ENCODE results near the gene SH2D6.

- TF ChIP-seq, protein P1, sequence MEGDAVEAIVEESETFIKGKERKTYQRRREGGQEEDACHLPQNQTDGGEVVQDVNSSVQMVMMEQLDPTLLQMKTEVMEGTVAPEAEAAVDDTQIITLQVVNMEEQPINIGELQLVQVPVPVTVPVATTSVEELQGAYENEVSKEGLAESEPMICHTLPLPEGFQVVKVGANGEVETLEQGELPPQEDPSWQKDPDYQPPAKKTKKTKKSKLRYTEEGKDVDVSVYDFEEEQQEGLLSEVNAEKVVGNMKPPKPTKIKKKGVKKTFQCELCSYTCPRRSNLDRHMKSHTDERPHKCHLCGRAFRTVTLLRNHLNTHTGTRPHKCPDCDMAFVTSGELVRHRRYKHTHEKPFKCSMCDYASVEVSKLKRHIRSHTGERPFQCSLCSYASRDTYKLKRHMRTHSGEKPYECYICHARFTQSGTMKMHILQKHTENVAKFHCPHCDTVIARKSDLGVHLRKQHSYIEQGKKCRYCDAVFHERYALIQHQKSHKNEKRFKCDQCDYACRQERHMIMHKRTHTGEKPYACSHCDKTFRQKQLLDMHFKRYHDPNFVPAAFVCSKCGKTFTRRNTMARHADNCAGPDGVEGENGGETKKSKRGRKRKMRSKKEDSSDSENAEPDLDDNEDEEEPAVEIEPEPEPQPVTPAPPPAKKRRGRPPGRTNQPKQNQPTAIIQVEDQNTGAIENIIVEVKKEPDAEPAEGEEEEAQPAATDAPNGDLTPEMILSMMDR (IDR thresholded peaks at IDR 0.05), result no peak
- TF ChIP-seq POLR2A (IDR thresholded peaks at IDR 0.05) (no peak), POLR2AphosphoS5 (IDR thresholded peaks at IDR 0.05) (no peak)
These were observed 7.7 kb upstream of the SH2D6 start for GRCh38 chr2:85410584-85411404.
